Right ventricle myocardium superior (tissue), 1 donor: ENCODE measurements around the gene ST8SIA1. TPM values are rescaled to one million over a fixed set of nuclear protein-coding genes. Genes with fewer than 3 reads are reported as not detected.

ENCODE experiments used
- total RNA-seq: library from RNA; stranded (reverse); fragmentation: NEBNext Ultra II Directional; extraction: Animal tissue kit (Norgen Biotek cat#: 25700); gene quantifications from one replicate; pipeline ENCODE4 v1.2.1, GENCODE V29; 2021
- donor health status: DM: no; HTN: yes; CAD: no; lungs with severe emphysema.

ST8SIA1 gene
- total RNA-seq, 1 donor from 2014 or later: 3.3 TPM

Other genes starting within 250 kb of the ST8SIA1 start
- gene C2CD5, start 209.8 kb upstream of the ST8SIA1 start, total RNA-seq: 19.5 TPM